Measurements from ENCODE around the gene SCIN. TPM values are rescaled to one million over a fixed set of nuclear protein-coding genes. Genes with fewer than 3 reads are reported as not detected.
A peak's percentile ranks its signal among the peaks of the same experiment; 100 is the strongest.
"Not testable (repeated sequence)": the region's sequence is repeated elsewhere in the genome, so short reads cannot be mapped to it uniquely, and the experiment has no call there.

Gene SCIN
- total RNA-seq, 1 donor from 2014 or later: 3.3 TPM

- Mint-ChIP-seq H3K27me3 (ENCODE audit: low read depth) (no peaks in the 10 kb centered on the region), H3K4me1 (peaks cover 49% of the 10 kb centered on the region), H3K9me3 (no peaks in the 10 kb centered on the region), H3K27ac (peak overlapping the region; percentile 93), H3K36me3 (no peaks in the 10 kb centered on the region), H3K4me3 (peak overlapping the region; percentile 93)
- no peak for DNase-seq (ENCODE audit: low spot score in 2 of 2, unreplicated experiment in 2 of 2)
- TF ChIP-seq, protein P1, sequence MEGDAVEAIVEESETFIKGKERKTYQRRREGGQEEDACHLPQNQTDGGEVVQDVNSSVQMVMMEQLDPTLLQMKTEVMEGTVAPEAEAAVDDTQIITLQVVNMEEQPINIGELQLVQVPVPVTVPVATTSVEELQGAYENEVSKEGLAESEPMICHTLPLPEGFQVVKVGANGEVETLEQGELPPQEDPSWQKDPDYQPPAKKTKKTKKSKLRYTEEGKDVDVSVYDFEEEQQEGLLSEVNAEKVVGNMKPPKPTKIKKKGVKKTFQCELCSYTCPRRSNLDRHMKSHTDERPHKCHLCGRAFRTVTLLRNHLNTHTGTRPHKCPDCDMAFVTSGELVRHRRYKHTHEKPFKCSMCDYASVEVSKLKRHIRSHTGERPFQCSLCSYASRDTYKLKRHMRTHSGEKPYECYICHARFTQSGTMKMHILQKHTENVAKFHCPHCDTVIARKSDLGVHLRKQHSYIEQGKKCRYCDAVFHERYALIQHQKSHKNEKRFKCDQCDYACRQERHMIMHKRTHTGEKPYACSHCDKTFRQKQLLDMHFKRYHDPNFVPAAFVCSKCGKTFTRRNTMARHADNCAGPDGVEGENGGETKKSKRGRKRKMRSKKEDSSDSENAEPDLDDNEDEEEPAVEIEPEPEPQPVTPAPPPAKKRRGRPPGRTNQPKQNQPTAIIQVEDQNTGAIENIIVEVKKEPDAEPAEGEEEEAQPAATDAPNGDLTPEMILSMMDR (IDR thresholded peaks at IDR 0.05; ENCODE audit: unreplicated experiment): no peak
These were observed 117.2 kb downstream of the SCIN start for GRCh38 chr7:12687718-12688171.

DNA sequence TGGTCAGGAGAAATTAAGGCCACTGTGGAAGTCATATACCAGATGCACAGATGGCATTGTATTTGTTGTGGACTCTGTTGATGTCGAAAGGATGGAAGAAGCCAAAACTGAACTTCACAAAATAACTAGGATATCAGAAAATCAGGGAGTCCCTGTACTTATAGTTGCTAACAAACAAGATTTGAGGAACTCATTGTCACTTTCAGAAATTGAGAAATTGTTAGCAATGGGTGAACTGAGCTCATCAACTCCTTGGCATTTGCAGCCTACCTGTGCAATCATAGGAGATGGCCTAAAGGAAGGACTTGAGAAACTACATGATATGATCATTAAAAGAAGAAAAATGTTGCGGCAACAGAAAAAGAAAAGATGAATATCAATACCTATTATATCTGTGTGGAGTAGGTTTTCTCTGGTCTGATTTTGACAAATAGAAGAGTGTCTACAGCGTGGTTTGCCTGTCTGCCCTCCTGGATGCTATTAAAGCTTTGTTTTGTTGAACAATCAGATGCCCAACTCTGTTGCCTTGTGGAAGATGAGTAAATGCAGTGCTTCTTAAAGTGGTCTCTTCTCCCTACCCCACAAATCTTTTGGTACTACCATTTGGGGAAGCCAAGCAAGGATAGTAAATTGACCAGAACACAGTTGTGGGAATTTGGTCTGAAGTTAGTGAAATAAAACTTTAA, 118.1 kb downstream of the SCIN start:
- peak overlapping the region; percentile 57 for H3K27ac Mint-ChIP-seq

GRCh38 chr7:12689451-12689850, 118.9 kb downstream of the SCIN start:
- TF ChIP-seq, protein P1 (IDR thresholded peaks at IDR 0.05; ENCODE audit: unreplicated experiment): no peak

More for the DNA sequence above, 118.1 kb downstream of the SCIN start:
- H3K4me1 Mint-ChIP-seq: peaks cover 52% of the 10 kb centered on the region
- not testable (repeated sequence) for H3K9me3 Mint-ChIP-seq; H3K36me3 Mint-ChIP-seq; DNase-seq (ENCODE audit: low spot score in 2 of 2, unreplicated experiment in 2 of 2); H3K27me3 Mint-ChIP-seq (ENCODE audit: low read depth)
- H3K4me3 Mint-ChIP-seq: peak overlapping the region; percentile 93

GRCh38 chr7:12690041-12690878, 119.7 kb downstream of the SCIN start:
- H3K4me3 Mint-ChIP-seq: peak overlapping the region; percentile 93
- H3K36me3 Mint-ChIP-seq: no peaks in the 10 kb centered on the region
- no peaks in the 10 kb centered on the region for H3K9me3 Mint-ChIP-seq
- TF ChIP-seq, protein P1 (IDR thresholded peaks at IDR 0.05; ENCODE audit: unreplicated experiment): no peak
- DNase-seq (ENCODE audit: low spot score in 2 of 2, unreplicated experiment in 2 of 2): no peak
- no peaks in the 10 kb centered on the region for H3K27me3 Mint-ChIP-seq (ENCODE audit: low read depth)
- H3K27ac Mint-ChIP-seq: peak overlapping the region; percentile 57
- peaks cover 56% of the 10 kb centered on the region for H3K4me1 Mint-ChIP-seq

More at GRCh38 chr7:12689451-12689850, 118.9 kb downstream of the SCIN start:
- H3K36me3 Mint-ChIP-seq: no peaks in the 10 kb centered on the region
- DNase-seq (ENCODE audit: low spot score in 2 of 2, unreplicated experiment in 2 of 2): no peak
- H3K27ac Mint-ChIP-seq: peak overlapping the region; percentile 57
- peak overlapping the region; percentile 93 for H3K4me3 Mint-ChIP-seq
- no peaks in the 10 kb centered on the region for H3K9me3 Mint-ChIP-seq
- H3K4me1 Mint-ChIP-seq: peaks cover 51% of the 10 kb centered on the region
- no peaks in the 10 kb centered on the region for H3K27me3 Mint-ChIP-seq (ENCODE audit: low read depth)

- DNase-seq (ENCODE audit: low spot score in 2 of 2, unreplicated experiment in 2 of 2); H3K27me3 Mint-ChIP-seq (ENCODE audit: low read depth); H3K27ac Mint-ChIP-seq; H3K36me3 Mint-ChIP-seq; H3K9me3 Mint-ChIP-seq: not testable (repeated sequence)
- Mint-ChIP-seq H3K4me1 (peaks cover 49% of the 10 kb centered on the region), H3K4me3 (peak overlapping the region; percentile 93)
These were observed 120.9 kb downstream of the SCIN start for GRCh38 chr7:12691388-12691787.

DNA sequence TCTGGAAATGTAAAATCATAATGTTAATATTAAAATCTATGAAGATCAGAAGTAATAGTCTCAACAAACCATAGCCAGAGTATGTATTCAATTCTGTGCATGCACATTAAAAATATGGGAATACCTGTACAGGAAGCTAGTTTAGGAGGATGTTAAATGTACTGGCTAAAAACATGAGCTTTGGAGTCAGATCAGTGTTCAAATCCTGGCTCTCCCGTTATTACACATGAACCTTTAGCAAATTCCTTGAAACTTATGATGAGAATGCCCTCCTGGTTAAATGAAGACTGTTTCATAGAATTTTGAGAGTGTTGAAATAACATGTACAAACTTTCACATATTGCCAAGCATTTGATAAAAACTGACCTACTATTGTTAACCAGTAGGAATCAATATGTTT, 121.5 kb downstream of the SCIN start:
- DNase-seq (ENCODE audit: low spot score in 2 of 2, unreplicated experiment in 2 of 2): no peak
- Mint-ChIP-seq H3K4me3 (peak overlapping the region; percentile 11), H3K27me3 (ENCODE audit: low read depth) (no peaks in the 10 kb centered on the region), H3K4me1 (peaks cover 49% of the 10 kb centered on the region), H3K36me3 (no peaks in the 10 kb centered on the region), H3K9me3 (no peaks in the 10 kb centered on the region), H3K27ac (no peak overlapping the region)
- TF ChIP-seq, protein P1 (IDR thresholded peaks at IDR 0.05; ENCODE audit: unreplicated experiment): no peak

Measured in mesothelial cell of epicardium (in vitro differentiated cells).